Measurements from ENCODE around the gene FBLIM1.

The FBLIM1 gene

GRCh38 chr1:15767941-15768340 lies 9.3 kb downstream of the FBLIM1 start:
- Histone ChIP-seq H3K4me3 (no peak overlapping the region), H3K27ac (peak overlapping the region in 1 of 2 donors; percentile 68)
- TF ChIP-seq CTCF (IDR thresholded peaks at IDR 0.05), result no peak

DNA sequence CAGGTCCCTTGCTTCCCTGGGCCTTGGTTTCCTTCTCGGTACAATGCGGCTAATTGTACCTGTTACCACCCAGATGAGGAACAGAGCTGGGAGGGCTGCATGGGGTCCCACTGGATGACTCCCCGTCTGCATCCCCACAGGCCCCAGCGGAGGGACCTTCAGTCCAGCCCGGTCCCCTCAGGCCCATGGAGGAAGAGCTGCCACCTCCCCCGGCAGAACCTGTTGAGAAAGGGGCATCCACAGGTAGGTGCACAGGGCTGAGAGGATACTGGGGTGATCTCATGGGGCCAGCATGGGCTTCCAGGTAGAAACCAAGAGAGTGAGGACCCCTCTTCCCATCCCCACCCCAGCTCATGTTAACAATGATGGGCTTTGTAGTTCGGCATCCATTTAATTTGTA lies 9.8 kb downstream of the FBLIM1 start:
- H3K27ac ChIP-seq, result peak overlapping the region in 1 of 2 donors; percentile 68
- no peak for TF ChIP-seq CTCF (IDR thresholded peaks at IDR 0.05)
- DNase-seq (ENCODE audit: low spot score), result no peak
- no peak overlapping the region for H3K4me3 ChIP-seq

More at GRCh38 chr1:15767941-15768340, 9.3 kb downstream of the FBLIM1 start:
- DNase-seq (ENCODE audit: low spot score), result no peak

- Histone ChIP-seq H3K27ac (peak overlapping the region in 1 of 2 donors; percentile 48), H3K4me3 (no peak overlapping the region)
- DNase-seq (ENCODE audit: low spot score), result no peak
- no peak for TF ChIP-seq CTCF (IDR thresholded peaks at IDR 0.05)
Observed at GRCh38 chr1:15770313-15770962, 11.8 kb downstream of the FBLIM1 start.

DNA sequence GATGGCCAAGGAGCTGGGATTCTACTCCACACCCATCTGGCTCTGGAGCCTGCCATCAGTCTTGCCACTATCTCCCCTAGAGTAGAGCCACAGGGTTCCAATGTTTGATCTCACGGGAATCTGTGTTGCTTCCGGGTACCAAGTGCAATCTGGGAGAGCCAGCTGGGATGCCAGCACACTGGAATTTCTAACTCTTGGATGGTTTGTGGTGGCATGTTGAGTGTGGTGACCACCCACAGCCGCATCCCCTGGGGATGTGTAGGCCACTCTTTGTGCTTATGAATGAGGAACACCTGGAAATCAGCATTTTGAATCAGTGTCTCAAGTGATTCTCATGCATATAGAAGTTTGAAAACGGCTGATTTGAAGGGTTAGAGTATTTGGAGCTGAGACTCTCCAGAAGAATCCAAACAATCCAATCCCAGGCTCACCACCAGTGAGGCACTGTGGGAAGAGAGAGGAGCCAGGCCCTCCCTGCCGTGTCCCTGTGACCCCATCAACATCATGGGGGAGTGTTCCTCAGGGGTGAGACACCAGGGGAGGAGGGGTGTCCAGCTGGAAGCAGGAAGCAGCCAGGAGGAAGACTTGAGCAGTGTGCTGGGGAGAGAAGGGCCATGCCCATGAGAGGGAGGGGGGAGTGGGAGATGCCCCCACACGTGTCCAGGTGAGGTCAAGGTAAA lies 13.4 kb downstream of the FBLIM1 start:
- H3K27ac ChIP-seq, result peak overlapping the region in 1 of 2 donors; percentile 60
- no peak for TF ChIP-seq CTCF (IDR thresholded peaks at IDR 0.05)

DNA sequence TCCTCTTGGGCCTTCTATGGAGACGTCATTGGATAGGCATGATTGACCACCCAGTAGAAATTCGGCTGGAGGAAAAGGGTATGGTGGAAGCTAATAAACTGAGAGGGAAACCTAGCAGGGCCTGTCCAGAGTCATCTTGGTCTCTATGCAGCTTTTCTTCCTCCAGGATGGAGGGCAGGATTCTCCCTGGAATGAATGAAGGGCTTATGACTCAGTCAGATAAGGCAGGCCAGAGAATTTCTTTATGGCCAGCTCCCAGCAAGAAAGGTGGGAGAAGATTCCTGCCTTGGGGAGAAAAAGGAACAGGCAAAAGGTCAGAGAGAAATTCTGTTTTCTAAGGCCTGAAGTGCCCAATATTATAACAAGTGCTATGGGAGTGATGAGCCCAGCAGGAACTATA lies 17.1 kb downstream of the FBLIM1 start:
- DNase-seq (ENCODE audit: low spot score), result no peak
- peak overlapping the region in 1 of 2 donors; percentile 3 for H3K27ac ChIP-seq
- no peak overlapping the region for H3K4me3 ChIP-seq
- no peak for TF ChIP-seq CTCF (IDR thresholded peaks at IDR 0.05)

More for the DNA sequence above, 13.4 kb downstream of the FBLIM1 start:
- no peak for DNase-seq (ENCODE audit: low spot score)
- H3K4me3 ChIP-seq, result no peak overlapping the region

DNA sequence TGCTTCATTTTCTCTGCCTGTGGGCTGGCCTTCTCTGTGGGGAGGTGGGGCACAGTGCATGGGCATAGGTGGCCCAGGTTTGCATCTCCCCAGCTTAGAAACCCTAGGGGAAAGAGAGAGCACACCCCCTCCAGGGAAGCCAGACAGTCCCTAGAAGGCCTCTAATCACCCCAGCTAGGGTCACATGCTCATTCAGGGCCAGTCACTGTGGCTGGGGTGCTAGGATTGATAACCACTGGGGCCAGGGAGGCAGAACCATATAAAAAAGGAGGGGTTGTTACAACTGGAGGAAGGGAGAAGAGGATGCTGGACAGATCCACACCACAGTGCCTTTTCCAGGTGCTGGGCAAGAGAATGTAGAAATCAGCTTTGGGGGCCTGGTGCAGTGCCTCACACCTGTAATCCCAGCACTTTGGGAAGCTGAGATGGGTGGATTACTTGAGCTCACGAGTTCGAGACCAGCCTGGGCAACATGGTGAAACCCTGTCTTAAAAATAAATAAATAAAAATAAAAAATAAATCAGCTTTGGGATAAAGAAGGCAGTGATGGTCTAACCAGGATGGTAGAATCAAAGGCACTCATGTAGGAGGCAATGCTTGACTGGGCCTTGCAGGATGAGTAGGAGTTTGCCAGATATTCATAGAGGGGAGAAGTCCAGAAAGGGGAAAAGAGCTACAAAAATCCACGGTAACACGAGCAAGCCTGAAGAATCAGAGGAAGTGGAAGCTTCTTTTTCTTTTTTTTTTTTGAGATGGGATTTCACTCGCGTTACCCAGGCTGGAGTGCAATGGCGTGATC lies 19.5 kb downstream of the FBLIM1 start:
- Histone ChIP-seq H3K4me3 (no peak overlapping the region), H3K27ac (no peak overlapping the region)
- TF ChIP-seq CTCF (IDR thresholded peaks at IDR 0.05), result no peak
- DNase-seq (ENCODE audit: low spot score), result no peak

Measured in coronary artery (tissue), 2 donors.